ENCODE measurements around the gene ENTPD8. TPM values are rescaled to one million over a fixed set of nuclear protein-coding genes. Genes with fewer than 3 reads are reported as not detected.

The ENTPD8 gene
- total and polyA plus RNA-seq, 2 of the 4 experiments (the other 2 are of a cell fraction) = 0.07 TPM; not detected in 1

- TF ChIP-seq RFX5 (IDR thresholded peaks at IDR 0.05; ENCODE audit: low read depth, low read length) = no peak
Observed at GRCh38 chr9:137390553-137391410, 50.4 kb downstream of the ENTPD8 start (continued).

GRCh38 chr9:137389428-137389746, 51.8 kb downstream of the ENTPD8 start:
- in situ Hi-C loops (cut with MboI; ENCODE audit: low sequenced_read_pairs) (no loop called here), dilution Hi-C loops (cut with HindIII; ENCODE audit: low sequenced_read_pairs, unreplicated experiment) (no loop called here), intact Hi-C loops (cut with micrococcal nuclease) (no loop called here)
- Histone ChIP-seq H3K14ac (replicated peaks; ENCODE audit: low read depth, low read length) (no peak overlapping the region), H2AK9ac (replicated peaks; ENCODE audit: low read depth, low read length, poor library complexity) (no peak overlapping the region), H3K56ac (ENCODE audit: extremely low read depth, insufficient read depth, low read length) (no peak overlapping the region), H3K9me1 (ENCODE audit: insufficient read depth, low read length) (no peaks in the 10 kb centered on the region; the same call in 1 of the 2 replicates), H2BK120ac (ENCODE audit: low read depth, low read length) (no peak overlapping the region), H2BK20ac (ENCODE audit: low read depth, low read length) (no peak overlapping the region), H3K18ac (ENCODE audit: low read depth, low read length) (no peak overlapping the region), H4K20me1 (ENCODE audit: insufficient read depth, low read length) (peaks cover 3% of the 10 kb centered on the region; the same call in 1 of the 2 replicates), H4K8ac (ENCODE audit: low read depth in 2 of 2, low read length in 2 of 2) (no peak overlapping the region), H4K91ac (ENCODE audit: insufficient read depth, low read depth, low read length) (no peak overlapping the region), H3K27ac (ENCODE audit: insufficient read depth, low read length) (no peak overlapping the region), H2AFZ (replicated peaks; ENCODE audit: low read length, poor library complexity) (peak overlapping the region; percentile 21), H3K27me3 (ENCODE audit: control insufficient read depth, insufficient read depth, low read length) (no peaks in the 10 kb centered on the region), H3K9ac (ENCODE audit: low read depth, low read length) (no peak overlapping the region), H3K79me1 (ENCODE audit: low read depth in 1 of 2, low read length in 2 of 2) (no peaks in the 10 kb centered on the region), H3K4me2 (ENCODE audit: low read depth, low read length) (no peak overlapping the region), H2BK5ac (ENCODE audit: low read depth, low read length, poor library complexity, severe bottlenecking) (no peak overlapping the region), H4K5ac (ENCODE audit: low read depth, low read length) (no peak overlapping the region), H3K4me3 (ENCODE audit: insufficient read depth, low read depth, low read length) (no peak overlapping the region), H2BK15ac (ENCODE audit: low read depth, low read length) (no peak overlapping the region), H3K9me3 (ENCODE audit: control insufficient read depth, insufficient read depth, low read length) (no peaks in the 10 kb centered on the region), H2AK5ac (ENCODE audit: low read depth, low read length) (no peak overlapping the region), H3K4me1 (ENCODE audit: control insufficient read depth, insufficient read depth, low read length) (peaks cover 5% of the 10 kb centered on the region; the same call in 1 of the 2 replicates), H3K4ac (ENCODE audit: low read depth, low read length) (no peak overlapping the region), H3K23ac (ENCODE audit: low read depth, low read length) (no peak overlapping the region), H3K36me3 (ENCODE audit: control insufficient read depth, insufficient read depth, low read length) (peaks cover 4% of the 10 kb centered on the region; the same call in 1 of the 2 replicates)
- no peak for DNase-seq
- POLR2A ChIA-PET (ENCODE audit: unreplicated experiment) = no interaction called here
- CTCF ChIA-PET = no interaction called here
- TF ChIP-seq MAFK (IDR thresholded peaks at IDR 0.05; ENCODE audit: low read depth, low read length) (no peak), MXI1 (IDR thresholded peaks at IDR 0.05; ENCODE audit: borderline replicate concordance, low read depth, low read length) (no peak), RFX5 (IDR thresholded peaks at IDR 0.05; ENCODE audit: low read depth, low read length) (no peak), CTCF (conservative IDR thresholded peaks at IDR 0.05; ENCODE audit: low read depth, low read length) (no peak), RCOR1 (IDR thresholded peaks at IDR 0.05; ENCODE audit: insufficient replicate concordance, low read length) (no peak), FOS (IDR thresholded peaks at IDR 0.05; ENCODE audit: low read depth, low read length) (no peak), CHD1 (IDR thresholded peaks at IDR 0.05; ENCODE audit: low read depth, low read length) (no peak), POLR2A (IDR thresholded peaks at IDR 0.05; ENCODE audit: low read depth, low read length) (no peak), USF2 (IDR thresholded peaks at IDR 0.05; ENCODE audit: low read depth, low read length) (no peak), MAZ (IDR thresholded peaks at IDR 0.05; ENCODE audit: borderline replicate concordance, low read depth, low read length) (no peak), CEBPB (IDR thresholded peaks at IDR 0.05; ENCODE audit: low read depth, low read length) (no peak), BHLHE40 (IDR thresholded peaks at IDR 0.05; ENCODE audit: low read depth, low read length) (no peak)
- no peak for ATAC-seq (ENCODE audit: low read depth)
- no CpG with 5 or more reads among the region's 13 CpGs for WGBS, 2 experiments (ENCODE audit: extremely low coverage in 2 of 2, insufficient read length in 1 of 2)
- BruUV-seq (replicated peaks) = no TSS peak

Data from IMR-90 (cell line).